Measurements from ENCODE around the gene BASP1. TPM values are rescaled to one million over a fixed set of nuclear protein-coding genes. Genes with fewer than 3 reads are reported as not detected.

Gene BASP1
- total and polyA plus RNA-seq, 2 donors from 2014 or later: 5.1 to 12.5 TPM

DNA sequence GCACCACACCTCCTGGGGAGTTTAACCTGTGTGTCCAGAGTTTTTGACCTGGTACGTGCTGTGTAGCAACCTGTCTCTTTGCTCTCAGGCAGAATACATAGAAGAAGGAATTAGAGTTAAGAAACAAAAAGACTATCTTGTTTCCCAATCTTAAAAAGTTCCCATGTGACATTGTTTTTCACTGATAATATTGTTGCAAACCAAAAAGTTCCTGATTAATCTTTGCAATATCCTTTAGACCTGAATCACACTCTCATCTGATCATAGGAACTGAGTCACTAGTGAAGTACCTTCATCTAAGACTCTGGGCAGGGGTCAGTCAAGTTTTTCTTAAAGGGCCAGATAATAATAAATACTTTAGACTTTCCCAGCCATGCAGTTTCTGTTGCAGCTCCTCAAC, 35.1 kb downstream of the BASP1 start:
- Histone ChIP-seq H3K9ac (ENCODE audit: low read length in 3 of 3) (no peak overlapping the region), H3K36me3 (ENCODE audit: control insufficient read depth in 2 of 3, insufficient read depth in 3 of 3, low read length in 3 of 3) (peaks cover 0 to 3% (median 0%) of the 10 kb centered on the region in 3 donors), H3K27me3 (ENCODE audit: control insufficient read depth, insufficient read depth, low read length) (no peaks in the 10 kb centered on the region), H3K4me1 (ENCODE audit: control insufficient read depth in 2 of 3, insufficient read depth in 2 of 3, low read depth in 1 of 3, low read length in 3 of 3) (no peaks in the 10 kb centered on the region), H3K9me3 (ENCODE audit: control insufficient read depth in 2 of 3, insufficient read depth in 1 of 3, low read length in 3 of 3) (no peaks in the 10 kb centered on the region), H3K27ac (ENCODE audit: low read depth in 2 of 2, low read length in 2 of 2) (no peak overlapping the region), H3K4me3 (ENCODE audit: low read length in 3 of 3) (no peak overlapping the region)
- intact Hi-C loops (cut with DNase I): no loop called here
- DNase-seq (no peak), FAIRE-seq (no peak)
- no peak for TF ChIP-seq CTCF (IDR thresholded peaks at IDR 0.05; ENCODE audit: borderline replicate concordance, extremely low read depth, insufficient read depth)

- Histone ChIP-seq H3K36me3 (ENCODE audit: control insufficient read depth in 2 of 3, insufficient read depth in 3 of 3, low read length in 3 of 3) (peaks cover 0 to 3% (median 0%) of the 10 kb centered on the region in 3 donors), H3K27me3 (ENCODE audit: control insufficient read depth, insufficient read depth, low read length) (no peaks in the 10 kb centered on the region), H3K4me3 (ENCODE audit: low read length in 3 of 3) (no peak overlapping the region), H3K9ac (ENCODE audit: low read length in 3 of 3) (no peak overlapping the region), H3K4me1 (ENCODE audit: control insufficient read depth in 2 of 3, insufficient read depth in 2 of 3, low read depth in 1 of 3, low read length in 3 of 3) (no peaks in the 10 kb centered on the region), H3K9me3 (ENCODE audit: control insufficient read depth in 2 of 3, insufficient read depth in 1 of 3, low read length in 3 of 3) (no peaks in the 10 kb centered on the region), H3K27ac (ENCODE audit: low read depth in 2 of 2, low read length in 2 of 2) (no peak overlapping the region)
- TF ChIP-seq CTCF (IDR thresholded peaks at IDR 0.05; ENCODE audit: borderline replicate concordance, extremely low read depth, insufficient read depth): no peak
- intact Hi-C loops (cut with DNase I): no loop called here
- FAIRE-seq (no peak), DNase-seq (no peak)
These were observed 38.1 kb downstream of the BASP1 start for GRCh38 chr5:17255471-17256021.

DNA sequence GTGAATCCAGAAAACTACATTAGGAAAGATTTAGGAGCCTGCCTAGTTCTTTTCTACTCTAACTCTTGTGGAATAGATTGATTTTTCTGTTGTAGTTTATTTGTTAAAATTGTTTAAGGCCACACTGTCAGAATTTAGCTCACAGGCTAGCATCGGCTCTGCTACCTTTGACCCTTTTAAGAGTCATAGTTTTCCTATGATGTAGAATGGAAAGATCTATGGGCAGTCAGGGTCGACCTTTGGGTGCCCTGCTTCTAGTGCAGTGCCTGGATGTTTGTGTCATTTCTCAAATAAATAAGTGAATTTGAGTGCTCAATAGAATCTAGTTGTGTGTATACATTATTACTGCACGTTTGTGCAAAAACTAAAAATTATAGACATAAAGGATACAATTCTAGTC, 38.7 kb downstream of the BASP1 start:
- no peaks in the 10 kb centered on the region for H3K9me3 ChIP-seq (ENCODE audit: control insufficient read depth in 2 of 3, insufficient read depth in 1 of 3, low read length in 3 of 3)
- FAIRE-seq (no peak), DNase-seq (no peak)
- no peak overlapping the region for H3K9ac ChIP-seq (ENCODE audit: low read length in 3 of 3)
- TF ChIP-seq CTCF (IDR thresholded peaks at IDR 0.05; ENCODE audit: borderline replicate concordance, extremely low read depth, insufficient read depth): no peak
- no peak overlapping the region for H3K4me3 ChIP-seq (ENCODE audit: low read length in 3 of 3)
- H3K27me3 ChIP-seq (ENCODE audit: control insufficient read depth, insufficient read depth, low read length): no peaks in the 10 kb centered on the region
- H3K27ac ChIP-seq (ENCODE audit: low read depth in 2 of 2, low read length in 2 of 2): no peak overlapping the region
- H3K4me1 ChIP-seq (ENCODE audit: control insufficient read depth in 2 of 3, insufficient read depth in 2 of 3, low read depth in 1 of 3, low read length in 3 of 3): no peaks in the 10 kb centered on the region
- intact Hi-C loops (cut with DNase I): no loop called here
- H3K36me3 ChIP-seq (ENCODE audit: control insufficient read depth in 2 of 3, insufficient read depth in 3 of 3, low read length in 3 of 3): peaks cover 0 to 3% (median 0%) of the 10 kb centered on the region in 3 donors

GRCh38 chr5:17256839-17257238, 39.4 kb downstream of the BASP1 start:
- no peak for DNase-seq
- no peak for TF ChIP-seq CTCF (IDR thresholded peaks at IDR 0.05; ENCODE audit: borderline replicate concordance, extremely low read depth, insufficient read depth)
- Histone ChIP-seq H3K36me3 (ENCODE audit: control insufficient read depth in 2 of 3, insufficient read depth in 3 of 3, low read length in 3 of 3) (peaks cover 0 to 3% (median 0%) of the 10 kb centered on the region in 3 donors), H3K4me3 (ENCODE audit: low read length in 3 of 3) (no peak overlapping the region), H3K27me3 (ENCODE audit: control insufficient read depth, insufficient read depth, low read length) (no peaks in the 10 kb centered on the region), H3K4me1 (ENCODE audit: control insufficient read depth in 2 of 3, insufficient read depth in 2 of 3, low read depth in 1 of 3, low read length in 3 of 3) (no peaks in the 10 kb centered on the region), H3K9me3 (ENCODE audit: control insufficient read depth in 2 of 3, insufficient read depth in 1 of 3, low read length in 3 of 3) (no peaks in the 10 kb centered on the region), H3K9ac (ENCODE audit: low read length in 3 of 3) (no peak overlapping the region), H3K27ac (ENCODE audit: low read depth in 2 of 2, low read length in 2 of 2) (no peak overlapping the region)
- no peak for FAIRE-seq
- intact Hi-C loops (cut with DNase I): no loop called here

Measured in kidney (tissue), 14 donors.